Measurements from ENCODE around the gene ABI3BP. TPM values are rescaled to one million over a fixed set of nuclear protein-coding genes. Genes with fewer than 3 reads are reported as not detected.

ABI3BP gene
- polyA plus RNA-seq, 3 donors: not detected

DNA sequence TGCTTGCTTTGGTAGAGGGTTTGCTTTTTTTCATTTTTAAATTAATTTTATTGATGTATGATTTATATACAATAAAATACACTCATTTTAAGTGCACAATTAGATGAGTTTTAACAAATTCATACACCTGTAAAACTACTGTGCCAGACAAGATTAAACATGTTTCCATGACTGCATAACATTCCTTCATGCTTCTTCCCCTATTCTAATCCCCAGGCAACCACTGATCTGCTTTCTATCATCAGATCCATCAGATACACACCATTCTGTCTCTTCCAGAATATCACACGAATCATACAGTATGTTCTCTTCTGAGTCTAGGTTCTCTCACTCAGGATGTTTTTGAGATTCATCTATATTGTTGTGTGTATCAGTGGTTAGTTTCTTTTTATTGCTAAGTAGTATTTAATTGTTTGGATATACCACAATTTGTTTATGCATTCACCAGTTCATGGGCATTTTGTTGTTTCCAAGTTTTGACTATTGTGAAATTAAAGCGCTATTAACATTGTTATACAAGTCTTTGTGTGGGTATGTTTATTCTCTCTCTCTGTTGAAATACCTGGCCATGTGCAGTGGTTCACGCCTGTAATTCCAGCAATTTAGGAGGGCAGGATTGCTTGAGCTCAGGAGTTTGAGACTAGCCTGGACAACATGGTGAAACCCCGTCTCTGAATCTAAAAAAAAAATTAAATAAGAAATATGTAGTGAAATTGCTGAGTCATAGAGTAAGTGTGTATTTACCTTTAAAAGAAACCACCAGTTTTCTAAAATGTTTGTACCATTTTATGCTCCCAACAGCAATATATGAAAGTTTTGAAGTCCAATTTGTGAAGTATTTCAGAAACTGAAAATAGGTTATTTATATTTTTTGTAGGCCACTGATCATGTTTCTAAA, 290.9 kb downstream of the ABI3BP start:
- H4K20me1 ChIP-seq (ENCODE audit: insufficient read depth, low read length): no peaks in the 10 kb centered on the region
- peaks cover 0 to 6% of the 10 kb centered on the region in 2 donors for H3K27me3 ChIP-seq (ENCODE audit: control insufficient read depth in 2 of 2, insufficient read depth in 2 of 2, low read length in 2 of 2)
- no peak for TF ChIP-seq CTCF (IDR thresholded peaks at IDR 0.05)
- no peaks in the 10 kb centered on the region for H3K36me3 Mint-ChIP-seq
- no peak overlapping the region for H3K9ac ChIP-seq (ENCODE audit: insufficient read depth, low read length, poor library complexity, severe bottlenecking)
- peaks cover 0 to 2% (median 0%) of the 10 kb centered on the region in 7 donors for H3K9me3 Mint-ChIP-seq
- no peak overlapping the region for H3K4me3 Mint-ChIP-seq
- H2AFZ ChIP-seq (ENCODE audit: insufficient read depth, low read depth, low read length, poor library complexity, severe bottlenecking): no peak overlapping the region
- no peaks in the 10 kb centered on the region for H3K9me3 ChIP-seq (replicated peaks in 1 of 2; ENCODE audit: control insufficient read depth in 1 of 2, insufficient read depth in 1 of 2, low read length in 2 of 2)
- H3K27me3 Mint-ChIP-seq (ENCODE audit: low read depth in 3 of 3): peaks cover 0 to 11% (median 4%) of the 10 kb centered on the region in 3 donors
- no peaks in the 10 kb centered on the region for H3K79me2 ChIP-seq (ENCODE audit: insufficient read depth, low read length)
- H3K4me1 ChIP-seq (ENCODE audit: control insufficient read depth in 1 of 2, insufficient read depth in 2 of 2, low read length in 2 of 2): no peaks in the 10 kb centered on the region
- H3K27ac Mint-ChIP-seq: no peak overlapping the region
- H3K4me3 ChIP-seq (replicated peaks in 1 of 3; ENCODE audit: low read depth in 2 of 3, low read length in 3 of 3): no peak overlapping the region
- WGBS (ENCODE audit: insufficient coverage): 83% methylated on average over 1 of the region's 4 CpGs
- H3K27ac ChIP-seq (ENCODE audit: low read depth in 1 of 2, low read length in 2 of 2): no peak overlapping the region
- intact Hi-C loops (cut with micrococcal nuclease): loop anchor here in 1 of 2 donors (10.0 kb wide), 1 partner anchor 888 kb away; the partner anchor contains the start of gene CMSS1
- no peaks in the 10 kb centered on the region for H3K4me1 Mint-ChIP-seq
- no peaks in the 10 kb centered on the region for H3K36me3 ChIP-seq (replicated peaks in 1 of 2; ENCODE audit: control insufficient read depth in 1 of 2, insufficient read depth in 2 of 2, low read length in 2 of 2)
- DNase-seq: no peak
- no peak overlapping the region for H3K4me2 ChIP-seq (replicated peaks; ENCODE audit: extremely low read depth, low read length, poor library complexity, severe bottlenecking)

GRCh38 chr3:100700708-100701107, 292.5 kb downstream of the ABI3BP start:
- H3K27ac Mint-ChIP-seq: no peak overlapping the region
- Histone ChIP-seq H3K4me1 (ENCODE audit: control insufficient read depth in 1 of 2, insufficient read depth in 2 of 2, low read length in 2 of 2) (no peaks in the 10 kb centered on the region), H3K9me3 (replicated peaks in 1 of 2; ENCODE audit: control insufficient read depth in 1 of 2, insufficient read depth in 1 of 2, low read length in 2 of 2) (no peaks in the 10 kb centered on the region), H3K27ac (ENCODE audit: low read depth in 1 of 2, low read length in 2 of 2) (no peak overlapping the region), H2AFZ (ENCODE audit: insufficient read depth, low read depth, low read length, poor library complexity, severe bottlenecking) (no peak overlapping the region), H3K4me3 (replicated peaks in 1 of 3; ENCODE audit: low read depth in 2 of 3, low read length in 3 of 3) (no peak overlapping the region), H3K36me3 (replicated peaks in 1 of 2; ENCODE audit: control insufficient read depth in 1 of 2, insufficient read depth in 2 of 2, low read length in 2 of 2) (no peaks in the 10 kb centered on the region), H3K79me2 (ENCODE audit: insufficient read depth, low read length) (no peaks in the 10 kb centered on the region), H4K20me1 (ENCODE audit: insufficient read depth, low read length) (no peaks in the 10 kb centered on the region), H3K9ac (ENCODE audit: insufficient read depth, low read length, poor library complexity, severe bottlenecking) (no peak overlapping the region), H3K27me3 (ENCODE audit: control insufficient read depth in 2 of 2, insufficient read depth in 2 of 2, low read length in 2 of 2) (no peaks in the 10 kb centered on the region), H3K4me2 (replicated peaks; ENCODE audit: extremely low read depth, low read length, poor library complexity, severe bottlenecking) (no peak overlapping the region)
- H3K36me3 Mint-ChIP-seq: no peaks in the 10 kb centered on the region
- no peak for TF ChIP-seq CTCF (IDR thresholded peaks at IDR 0.05)
- H3K4me3 Mint-ChIP-seq: peak overlapping the region in 1 of 2 donors; percentile 2
- H3K4me1 Mint-ChIP-seq: no peaks in the 10 kb centered on the region
- no peak for DNase-seq
- H3K9me3 Mint-ChIP-seq: peaks cover 0 to 2% (median 0%) of the 10 kb centered on the region in 7 donors
- no CpG with 5 or more reads among the region's 5 CpGs for WGBS (ENCODE audit: insufficient coverage)
- peaks cover 0 to 7% (median 4%) of the 10 kb centered on the region in 3 donors for H3K27me3 Mint-ChIP-seq (ENCODE audit: low read depth in 3 of 3)
- intact Hi-C loops (cut with micrococcal nuclease): loop anchor here in 1 of 2 donors (10.0 kb wide), 1 partner anchor 886 kb away; the partner anchor contains the start of gene CMSS1

Small RNA genes within 50 kb of the gene (small RNA-seq; reads per million reads assigned to genes)
- gene RNU6-865P (ENCODE audit: insufficient read length, low read depth): not detected

All from CD14-positive monocyte (primary cell).